Germinal center (tissue), 1 donor: ENCODE data around the gene IRF2.
A peak's percentile ranks its signal among the peaks of the same experiment; 100 is the strongest.

Experiments
- DNase-seq: peaks from one replicate; pipeline ENCODE4 v3.0.0; 2012; ENCODE audit warnings: mixed read lengths, low spot score

The IRF2 gene

DNA sequence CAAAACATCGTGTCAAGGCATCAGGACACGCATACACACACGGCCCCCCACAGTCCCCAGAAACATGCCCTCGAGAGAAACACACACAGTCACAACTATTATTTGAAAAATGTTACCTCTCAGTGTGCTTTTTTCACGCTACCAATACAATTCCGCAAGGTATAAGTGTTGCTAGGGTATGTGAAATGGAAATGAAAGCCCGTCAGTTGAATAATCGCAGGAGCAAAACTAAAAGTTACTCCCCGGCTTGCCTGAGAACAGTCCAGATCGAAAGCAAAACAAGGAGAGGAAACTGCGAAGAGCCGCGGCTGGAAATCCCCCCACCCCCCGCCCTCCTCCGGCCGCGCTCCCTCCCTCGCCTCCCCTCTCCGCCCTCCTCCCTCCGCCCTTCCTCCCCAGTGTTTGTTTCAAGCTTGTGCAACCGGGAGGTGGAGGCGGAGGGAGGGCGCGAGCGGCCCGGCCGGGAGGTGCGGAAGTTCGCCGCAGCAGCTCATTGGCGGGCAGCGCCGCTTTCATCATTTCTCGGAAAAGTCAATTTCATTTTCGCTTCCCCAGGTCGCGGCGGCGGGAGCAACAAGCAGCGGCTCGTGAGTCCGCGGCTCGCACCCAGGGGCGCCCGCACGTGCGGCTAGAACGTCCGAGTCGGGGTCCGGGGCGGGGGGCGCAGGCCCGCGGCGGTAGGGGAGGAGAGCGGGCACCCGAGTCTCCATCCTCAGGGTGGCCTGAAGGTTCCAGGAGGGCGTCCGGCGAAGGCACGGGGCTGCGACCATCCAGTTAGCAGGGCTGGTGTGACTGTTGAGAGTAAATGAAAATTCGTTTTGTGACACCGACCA lies at the start of gene IRF2:
IRF2 (minus strand) TSS at position 288 of the 833 bp plus-strand sequence. CDS start 45,486 bp downstream, outside the sequence.
- peak; percentile 97 for DNase-seq

DNA sequence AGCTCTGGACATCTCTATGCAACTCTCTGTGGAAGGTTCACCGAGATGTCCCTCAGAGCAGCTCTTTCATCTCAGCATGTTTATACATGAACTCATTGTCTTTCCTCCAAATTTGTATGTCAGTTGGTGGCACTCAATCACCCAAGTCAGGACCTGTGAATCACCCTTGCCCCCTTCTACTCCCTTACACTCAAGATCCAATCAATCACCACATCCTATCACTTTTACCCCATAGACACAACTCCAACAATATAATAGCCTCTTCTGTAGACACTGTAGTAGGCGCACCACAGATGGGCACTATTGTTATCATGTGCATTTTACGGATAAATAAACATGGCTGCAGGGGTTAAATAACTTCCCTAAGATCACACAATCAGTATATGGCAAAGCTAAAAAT lies 41.3 kb upstream of the IRF2 start:
- DNase-seq = no peak

DNA sequence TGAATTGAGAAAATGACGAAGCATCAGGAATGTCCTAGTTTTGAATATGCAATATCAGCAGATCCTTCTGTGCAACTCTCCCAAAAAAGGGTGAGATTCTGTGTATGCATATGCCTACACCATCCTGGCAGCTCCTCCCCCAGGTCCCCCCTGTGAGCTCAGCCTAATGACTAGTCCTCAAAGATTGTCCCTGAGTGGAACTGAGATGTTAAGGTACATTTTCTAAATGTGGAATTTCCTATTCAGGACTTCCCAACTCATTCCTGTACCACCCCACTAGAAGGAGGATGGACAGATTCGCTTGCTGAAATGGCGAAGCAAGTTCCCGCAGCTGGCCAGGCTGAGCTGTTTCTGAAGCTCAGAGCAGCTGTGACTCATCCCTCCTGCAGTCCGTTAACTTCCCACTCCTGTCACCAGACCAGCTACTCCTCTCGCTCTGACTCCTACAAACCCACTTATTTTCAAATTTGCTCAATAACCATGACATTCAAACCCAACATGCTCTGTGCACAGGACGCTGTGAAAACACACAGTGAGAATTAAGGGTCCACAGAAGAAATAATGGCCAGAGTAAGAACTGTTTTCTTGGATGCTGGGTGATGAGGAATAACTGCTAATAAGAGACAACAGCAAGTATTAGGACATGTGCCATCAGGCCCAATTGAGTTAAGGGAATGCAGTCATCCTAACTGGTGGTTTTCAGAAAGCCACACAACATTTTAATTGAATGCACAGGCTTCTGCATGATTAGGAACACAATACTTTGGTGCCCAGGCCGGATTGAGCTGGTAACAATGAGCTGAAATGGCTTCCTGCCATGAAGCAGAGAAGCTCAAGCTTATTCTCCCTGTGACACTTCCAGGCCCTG lies 40.0 kb upstream of the IRF2 start:
- peak; percentile 58 for DNase-seq

DNA sequence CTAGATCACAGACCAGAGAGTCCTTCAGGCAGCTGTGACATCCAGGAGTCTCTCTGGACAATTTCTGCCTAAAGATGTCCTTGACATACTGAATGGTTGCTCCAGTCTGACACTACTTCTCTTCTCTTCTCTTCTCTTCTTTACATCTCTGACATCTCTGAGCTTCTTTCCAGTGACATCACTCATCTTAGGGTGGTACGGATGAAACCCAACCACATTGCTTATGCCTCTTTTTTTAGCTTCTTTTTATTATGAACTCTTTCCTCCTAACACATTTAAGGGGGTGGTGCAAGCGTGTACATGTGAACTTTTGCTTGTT lies 39.4 kb upstream of the IRF2 start:
- no peak for DNase-seq

DNA sequence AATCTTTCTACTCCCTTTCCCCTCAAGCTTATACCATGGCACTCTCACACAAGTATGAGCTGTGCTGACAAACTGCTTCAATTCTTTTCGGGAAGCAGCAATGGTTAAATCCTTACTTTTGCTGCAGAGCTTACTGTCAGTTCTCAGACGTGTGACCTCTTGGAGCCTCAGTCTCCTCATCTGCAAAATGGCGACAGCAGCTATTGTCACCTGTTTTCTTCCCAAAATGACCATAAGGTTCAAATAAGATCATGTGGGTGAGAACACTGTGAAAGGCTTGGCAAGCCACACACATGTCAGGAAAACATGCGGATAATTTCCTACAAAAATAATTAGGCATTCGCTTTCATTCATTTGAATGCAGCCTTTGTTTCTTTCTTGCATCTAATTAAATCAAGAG lies 36.8 kb upstream of the IRF2 start:
- no peak for DNase-seq

DNA sequence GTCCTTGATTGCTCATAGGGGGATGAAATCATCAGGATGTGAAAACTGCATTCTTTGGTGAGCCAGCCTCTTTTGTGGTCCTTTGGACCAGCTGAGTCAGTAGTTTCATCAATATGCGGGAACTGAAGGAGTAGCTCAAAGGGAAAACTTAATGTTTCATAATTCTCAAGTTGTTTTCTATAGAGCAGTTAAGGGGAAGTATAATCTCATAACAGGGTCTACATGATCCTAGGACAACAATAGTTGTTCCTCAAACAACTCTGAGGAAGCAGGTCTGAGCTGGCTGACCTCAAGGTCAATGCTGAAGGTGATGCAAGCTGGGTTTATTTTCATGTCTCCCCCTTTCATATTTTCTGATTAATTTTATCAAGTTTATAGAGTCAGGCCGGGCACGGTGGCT lies 36.1 kb upstream of the IRF2 start:
- DNase-seq = no peak

DNA sequence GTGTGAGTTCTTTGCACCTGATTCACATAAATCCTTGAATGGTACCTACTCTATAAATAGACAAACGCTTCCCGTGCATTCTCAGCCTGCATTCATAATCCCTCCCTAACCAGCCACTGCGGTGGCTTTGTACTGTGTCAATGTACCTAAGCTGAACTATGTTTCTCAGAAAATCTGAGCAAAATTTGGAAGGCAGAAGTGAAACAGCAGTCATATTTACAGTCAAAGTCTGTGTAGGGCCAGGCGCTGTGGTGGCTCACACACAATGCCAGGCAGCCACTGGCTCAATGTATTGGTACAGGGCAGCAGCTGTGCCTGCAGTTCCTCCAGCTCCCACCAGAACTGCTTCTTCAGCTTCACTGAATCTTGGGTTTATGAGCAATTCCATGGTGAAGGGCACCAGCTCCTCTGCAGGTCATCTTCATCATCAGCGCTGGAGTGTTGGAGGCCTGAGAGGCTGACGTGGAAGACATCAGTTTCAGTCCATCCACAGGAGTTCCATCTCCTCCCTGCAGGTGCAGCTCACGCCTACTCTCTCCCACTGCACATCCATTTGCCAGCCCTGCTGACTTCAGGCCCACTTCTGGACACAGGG lies 32.3 kb upstream of the IRF2 start:
- peak; percentile 80 for DNase-seq

DNA sequence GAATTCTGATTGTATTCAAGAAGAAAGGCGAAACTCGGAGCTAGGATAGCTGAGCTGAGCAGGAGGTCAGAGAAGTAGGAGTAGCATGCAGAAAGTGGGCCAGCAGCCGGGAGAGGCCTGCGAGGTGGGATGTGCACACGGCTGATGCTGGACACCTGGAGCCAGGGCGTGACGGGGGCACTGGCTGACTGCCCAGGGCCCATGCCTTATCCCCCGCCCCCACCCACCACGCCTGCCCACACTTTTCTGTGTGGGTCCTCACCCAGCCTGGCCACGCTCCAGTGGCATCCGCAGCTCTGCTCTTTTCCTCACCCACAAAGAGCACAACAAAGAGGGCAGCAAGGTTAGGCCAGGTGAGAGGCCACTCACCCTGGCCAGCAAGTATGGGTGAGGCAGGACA lies 30.0 kb upstream of the IRF2 start:
- DNase-seq = no peak

DNA sequence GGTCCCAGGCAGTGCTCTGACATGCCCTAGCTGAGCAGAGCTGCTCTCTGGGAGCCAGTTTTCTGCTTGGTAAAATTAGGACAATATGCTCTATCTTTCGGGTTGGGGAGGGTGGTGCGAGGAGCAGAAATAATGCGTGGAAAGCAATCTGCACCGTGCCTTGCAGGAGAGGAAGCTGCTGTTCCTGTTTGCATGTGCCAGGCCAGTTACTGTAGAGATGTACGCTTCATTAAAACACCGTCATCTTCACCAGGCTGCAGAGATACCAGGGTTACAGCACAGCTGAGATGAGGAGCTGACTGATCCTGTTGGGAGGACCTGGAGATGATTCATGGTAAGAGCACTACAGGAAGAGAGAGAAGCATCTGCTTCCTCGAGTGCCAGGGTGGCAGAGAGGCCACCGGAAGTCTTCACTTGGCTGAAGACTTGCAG lies 29.5 kb upstream of the IRF2 start:
- peak; percentile 38 for DNase-seq

DNA sequence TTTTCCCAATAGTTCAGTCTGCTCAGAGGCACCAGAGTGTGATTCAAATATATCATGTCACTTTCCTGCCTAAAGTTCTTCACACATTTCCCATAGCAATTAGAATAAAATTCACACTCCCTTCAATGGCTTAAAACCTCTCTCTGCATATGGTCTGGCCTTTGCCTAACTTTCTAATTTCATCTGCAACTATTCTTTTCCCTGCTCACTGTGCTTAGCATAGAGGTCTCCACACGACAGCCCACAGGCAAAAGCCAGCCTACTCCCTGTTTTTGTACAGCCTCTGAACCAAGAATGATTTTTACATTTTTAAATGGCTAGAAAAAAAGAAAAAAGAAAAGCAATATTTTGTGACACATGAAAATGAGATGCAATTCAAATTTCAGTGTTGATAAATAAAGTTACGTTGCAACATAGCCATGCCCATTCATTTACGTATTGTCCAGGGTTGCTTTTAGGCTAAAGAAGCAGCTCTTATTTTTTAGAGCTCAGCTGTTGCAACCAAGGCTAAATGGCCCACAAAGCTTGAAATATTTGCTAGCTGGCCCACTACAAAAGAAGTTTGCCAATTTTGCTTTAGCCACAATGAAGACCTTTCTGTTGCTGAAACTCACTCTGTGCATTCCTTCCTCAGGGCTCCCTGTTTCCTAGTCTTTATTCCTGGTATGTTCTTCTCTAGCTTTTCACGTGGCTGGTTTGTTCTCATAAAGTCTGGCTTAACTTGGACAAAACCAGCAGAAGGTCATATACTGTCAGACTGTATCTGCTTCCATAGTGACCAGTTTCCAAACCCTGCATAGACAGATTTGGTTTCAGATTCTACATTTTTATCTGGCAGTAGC lies 26.6 kb upstream of the IRF2 start:
- no peak for DNase-seq

DNA sequence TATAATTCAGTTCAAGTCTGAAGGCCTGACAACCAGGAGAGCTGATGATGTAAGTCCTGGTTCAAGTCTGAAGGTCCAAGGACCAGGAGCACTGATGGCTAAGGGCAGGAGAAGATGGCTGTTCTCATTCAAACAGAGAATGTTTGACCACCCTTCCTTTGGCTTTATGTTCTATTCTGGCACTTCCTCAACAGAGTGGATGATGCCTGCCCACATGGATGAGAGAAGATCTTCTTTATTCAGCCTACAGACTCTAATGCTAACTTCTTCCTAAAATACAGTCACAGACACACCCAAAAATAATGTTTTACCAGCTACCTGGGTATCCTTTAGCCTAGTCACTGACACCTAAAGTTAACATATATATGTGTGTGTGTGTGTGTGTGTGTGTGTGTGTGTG lies 25.6 kb upstream of the IRF2 start:
- DNase-seq = no peak

DNA sequence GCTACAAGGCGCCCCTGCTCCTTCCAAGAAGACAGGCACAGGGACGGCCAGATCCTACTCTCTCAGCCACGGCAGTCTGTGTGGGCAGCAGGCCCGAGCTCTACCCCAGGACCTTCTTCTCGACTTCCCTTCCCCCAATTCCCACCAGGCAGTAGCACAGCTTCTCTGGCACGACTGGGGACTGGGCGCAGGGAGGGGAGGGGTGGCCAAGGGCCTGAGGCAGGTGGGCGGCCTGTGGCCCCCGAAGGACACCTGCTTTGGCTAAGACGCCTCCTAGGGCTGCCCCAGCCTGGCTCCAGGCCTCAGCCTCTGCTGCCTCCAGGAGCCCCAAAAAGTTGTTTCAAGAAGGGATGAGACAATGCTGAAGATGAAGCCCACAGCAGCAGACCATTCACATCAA lies 24.2 kb upstream of the IRF2 start:
- no peak for DNase-seq

DNA sequence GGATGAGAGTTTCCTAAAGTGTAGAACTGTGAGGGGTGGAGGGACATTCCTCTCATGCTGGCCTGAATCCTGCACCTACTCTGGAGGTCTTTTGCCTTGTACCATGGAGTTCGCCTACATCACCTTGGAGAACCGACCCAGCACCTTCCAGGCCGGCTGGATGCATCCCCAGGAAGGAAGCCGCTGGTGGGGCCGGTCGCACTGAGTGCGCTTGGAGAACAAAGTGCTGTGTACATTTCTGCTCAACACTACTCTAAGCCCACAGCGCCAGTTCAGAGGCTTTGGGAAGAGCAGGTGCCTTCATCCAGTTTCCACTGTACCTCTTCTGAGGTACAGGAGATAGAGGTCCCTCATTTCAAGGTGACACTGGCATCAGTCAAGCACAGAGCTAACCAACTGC lies 15.4 kb upstream of the IRF2 start:
- DNase-seq = no peak

DNA sequence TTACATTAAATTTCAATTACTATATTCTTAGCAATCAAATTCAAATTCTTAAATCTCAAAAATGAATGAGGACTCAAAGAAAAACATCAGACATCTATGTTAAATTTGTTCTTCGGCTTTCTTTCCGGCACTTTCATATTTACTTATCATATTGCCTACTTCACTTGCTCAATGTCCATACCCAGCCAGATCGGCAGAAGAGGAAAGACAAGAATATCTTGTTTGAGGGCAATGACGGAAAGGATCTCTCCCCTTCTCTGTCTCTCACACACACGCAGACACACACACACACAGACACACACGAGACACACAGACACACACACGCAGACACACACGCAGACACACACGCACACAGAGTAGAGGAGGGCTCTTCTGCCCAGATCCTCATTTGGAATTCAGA lies 13.2 kb upstream of the IRF2 start:
- no peak for DNase-seq

DNA sequence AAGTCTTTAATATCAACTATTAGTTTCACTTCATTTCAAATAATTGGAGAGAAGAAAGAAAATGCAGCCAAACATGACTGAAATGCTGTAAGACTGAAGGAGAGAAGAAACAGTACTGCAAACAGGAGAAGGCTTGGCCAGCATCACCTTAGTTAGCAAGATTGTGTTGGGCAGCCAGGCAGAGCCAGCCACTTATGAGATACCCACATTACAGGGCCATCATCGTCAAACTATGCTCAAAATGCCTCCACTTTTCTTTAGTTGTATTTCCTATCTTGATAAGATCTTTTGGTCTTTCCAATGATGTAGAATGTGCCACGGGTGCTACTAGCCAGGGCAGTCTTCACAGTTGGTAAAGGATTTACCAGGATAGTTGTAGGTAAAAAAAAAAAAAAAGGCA lies 10.9 kb upstream of the IRF2 start:
- no peak for DNase-seq

DNA sequence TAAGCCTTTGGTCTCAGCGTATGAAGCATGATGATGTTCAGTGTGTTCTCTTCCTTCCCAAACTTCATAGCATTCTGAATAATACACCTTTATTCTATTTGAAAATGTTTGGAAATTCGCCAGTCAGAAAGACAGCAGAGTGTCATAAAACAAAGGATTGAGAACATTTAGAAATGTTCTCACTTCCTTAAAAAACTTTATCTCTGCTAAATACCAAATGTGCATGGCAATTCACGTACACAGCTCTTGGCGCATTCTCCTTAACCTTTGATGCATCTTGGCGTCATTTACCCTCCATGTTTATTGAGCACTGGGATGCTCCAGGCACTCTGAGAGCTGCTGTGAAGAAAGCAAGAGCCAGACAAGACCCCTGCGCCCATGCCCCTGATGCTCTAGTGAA lies 7.2 kb upstream of the IRF2 start:
- no peak for DNase-seq

DNA sequence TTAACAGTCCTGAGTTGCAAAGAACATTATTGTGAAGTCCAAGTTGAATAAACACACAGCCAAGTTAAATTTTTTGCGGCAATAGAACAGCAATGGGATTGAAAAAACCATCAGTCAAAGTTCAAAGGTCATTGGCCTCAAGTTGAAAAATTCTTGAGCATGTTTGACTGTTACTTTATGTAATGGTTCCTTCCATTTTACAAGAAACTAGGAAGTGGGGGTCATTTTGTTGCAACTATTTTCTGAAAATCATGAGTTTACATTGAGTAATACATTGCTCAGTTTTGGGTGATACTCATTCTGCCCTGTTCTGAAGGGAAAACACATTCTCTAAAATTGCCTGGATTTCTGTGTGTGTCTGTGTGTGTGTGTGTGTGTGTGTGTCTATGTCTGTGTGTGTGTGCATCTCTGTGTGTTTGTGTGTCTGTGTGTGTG lies 5.2 kb upstream of the IRF2 start:
- no peak for DNase-seq

DNA sequence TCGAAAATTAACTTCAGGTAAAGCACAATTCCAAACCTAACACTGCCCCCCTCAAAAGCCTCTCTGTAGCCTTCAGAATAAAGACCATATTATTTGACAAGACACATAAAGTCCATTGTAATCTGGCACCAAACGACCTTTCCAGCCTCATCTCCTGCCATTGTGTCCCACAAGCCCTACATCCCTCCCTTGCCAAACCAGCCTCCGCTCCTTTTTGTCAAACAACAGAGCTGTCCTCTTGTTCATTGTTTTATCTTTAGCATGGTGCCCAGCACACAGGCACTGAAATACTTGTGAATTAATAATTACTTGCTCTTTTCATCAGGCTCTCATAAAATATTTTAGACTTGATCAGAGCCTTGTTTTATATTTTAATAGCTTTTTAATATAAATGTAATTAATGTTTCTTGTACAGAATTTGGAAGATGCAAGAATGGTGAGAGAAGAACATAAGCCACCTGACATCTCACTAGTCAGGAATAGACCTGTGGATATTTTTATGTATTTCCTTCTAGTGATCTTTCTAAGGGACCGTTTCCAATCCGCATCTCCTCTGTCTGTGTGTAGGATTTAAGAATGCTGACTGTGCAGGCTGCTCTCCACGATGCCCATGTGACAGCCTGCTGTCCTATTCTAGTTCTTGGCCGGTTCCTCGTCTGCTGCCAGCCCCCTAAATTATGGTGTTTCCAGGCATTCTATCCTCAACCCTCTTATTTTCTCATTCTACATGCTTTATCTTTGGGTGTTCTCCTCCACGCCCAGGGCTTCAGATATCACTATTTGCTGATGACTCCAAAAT lies 3.0 kb upstream of the IRF2 start:
- no peak for DNase-seq

DNA sequence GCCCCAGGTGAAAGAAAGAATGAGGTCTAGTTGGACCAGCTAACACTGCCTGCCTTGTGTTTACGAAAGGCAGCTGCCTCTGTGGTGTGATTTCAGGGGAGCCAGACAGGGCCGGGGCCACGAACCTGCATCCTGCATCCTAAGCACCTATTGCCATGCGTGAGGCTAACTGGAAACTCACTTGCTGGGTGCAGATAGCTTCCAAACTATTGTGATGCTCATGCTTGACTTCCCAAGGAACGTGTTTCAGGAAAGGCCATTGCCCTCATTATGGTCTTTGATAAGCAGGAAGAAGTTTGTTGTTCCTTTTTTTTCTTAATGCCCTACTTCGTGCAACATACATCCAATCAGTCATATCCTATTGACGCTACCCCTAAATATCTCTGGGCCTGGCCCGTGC lies 2.3 kb upstream of the IRF2 start:
- no peak for DNase-seq

DNA sequence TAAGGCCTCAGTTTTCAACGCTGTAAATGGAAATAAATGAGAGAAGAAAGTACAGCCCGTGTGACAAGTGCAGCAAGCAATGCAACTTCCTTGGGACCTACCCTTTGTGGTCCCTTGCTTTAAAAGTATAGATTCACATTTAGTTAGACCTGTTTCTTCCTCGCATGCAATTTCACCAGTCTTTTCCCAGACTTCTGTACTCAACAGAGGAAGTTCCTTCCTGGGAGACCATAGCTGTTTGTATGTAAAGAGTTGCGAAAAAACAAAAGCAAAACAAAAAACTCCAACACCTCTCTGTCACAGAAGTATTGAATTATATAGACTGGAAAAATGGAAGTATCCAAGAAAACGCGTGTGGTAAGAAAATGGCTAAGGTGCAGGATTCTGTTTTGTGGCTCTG lies 1.1 kb upstream of the IRF2 start:
- no peak for DNase-seq

DNA sequence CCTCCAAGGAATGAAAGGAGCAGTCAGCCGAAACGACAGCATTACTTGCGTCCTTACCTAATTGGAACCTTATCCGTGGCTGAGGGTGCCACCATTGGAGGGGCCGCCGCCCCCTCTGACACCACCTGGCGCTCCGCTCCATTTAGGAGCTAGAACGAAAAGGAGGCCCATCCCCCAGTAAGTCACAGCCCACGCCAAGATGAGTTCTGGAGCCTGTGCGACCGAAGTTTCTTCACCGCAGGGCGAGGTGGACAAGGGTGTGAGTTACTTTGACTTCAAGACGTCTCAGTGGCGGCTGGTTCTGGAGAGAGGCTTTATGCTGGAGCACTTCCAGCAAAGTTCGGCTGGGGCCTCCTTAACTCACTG lies 729 bp upstream of the IRF2 start:
- peak; percentile 59 for DNase-seq
